Measurements from ENCODE around the gene LIN28A.

LIN28A gene

GRCh38 chr1:26388791-26389445 is 21.7 kb upstream of the LIN28A start:
- DNase-seq (ENCODE audit: low spot score) = no peak

GRCh38 chr1:26389604-26390247 is 20.9 kb upstream of the LIN28A start:
- DNase-seq (ENCODE audit: low spot score) = no peak

GRCh38 chr1:26391450-26391849 is 19.2 kb upstream of the LIN28A start:
- DNase-seq (ENCODE audit: low spot score) = peak; percentile 65

GRCh38 chr1:26395754-26396153 is 14.9 kb upstream of the LIN28A start:
- no peak for DNase-seq (ENCODE audit: low spot score)

- no peak for DNase-seq (ENCODE audit: low spot score)
These were observed 11.6 kb upstream of the LIN28A start for GRCh38 chr1:26399034-26399433.

- no peak for DNase-seq (ENCODE audit: low spot score)
These were observed 8.7 kb upstream of the LIN28A start for GRCh38 chr1:26401891-26402290.

- DNase-seq (ENCODE audit: low spot score) = no peak
These were observed 7.0 kb upstream of the LIN28A start for GRCh38 chr1:26403656-26404055.

GRCh38 chr1:26404641-26405040 is 6.0 kb upstream of the LIN28A start:
- no peak for DNase-seq (ENCODE audit: low spot score)

GRCh38 chr1:26405281-26405915 is 5.2 kb upstream of the LIN28A start:
- no peak for DNase-seq (ENCODE audit: low spot score)

- peak; percentile 61 for DNase-seq (ENCODE audit: low spot score)
These were observed 2.0 kb upstream of the LIN28A start for GRCh38 chr1:26408604-26409003.

GRCh38 chr1:26409191-26409807 is 1.3 kb upstream of the LIN28A start:
- DNase-seq (ENCODE audit: low spot score) = no peak

- no peak for DNase-seq (ENCODE audit: low spot score)
These were observed 1.0 kb downstream of the LIN28A start for GRCh38 chr1:26411624-26412074.

- DNase-seq (ENCODE audit: low spot score) = no peak
These were observed 1.7 kb downstream of the LIN28A start for GRCh38 chr1:26412180-26412840.

GRCh38 chr1:26413031-26413430 is 2.4 kb downstream of the LIN28A start:
- no peak for DNase-seq (ENCODE audit: low spot score)

- DNase-seq (ENCODE audit: low spot score) = peak; percentile 83
These were observed 6.6 kb downstream of the LIN28A start for GRCh38 chr1:26417111-26417759.

GRCh38 chr1:26418865-26419349 is 8.3 kb downstream of the LIN28A start:
- DNase-seq (ENCODE audit: low spot score) = no peak

GRCh38 chr1:26419494-26419893 is 8.9 kb downstream of the LIN28A start:
- no peak for DNase-seq (ENCODE audit: low spot score)

GRCh38 chr1:26429721-26430120 is 19.1 kb downstream of the LIN28A start:
- no peak for DNase-seq (ENCODE audit: low spot score)

- DNase-seq (ENCODE audit: low spot score) = peak; percentile 99
These were observed 21.5 kb downstream of the LIN28A start, which contains the start of gene DHDDS for GRCh38 chr1:26431979-26432695. Gene DHDDS (plus strand): TSS chr1:26432321. CDS start chr1:26432946, 625 bp downstream.

- no peak for DNase-seq (ENCODE audit: low spot score)
These were observed 22.2 kb downstream of the LIN28A start for GRCh38 chr1:26432793-26433192.
